Activated T-cell treated with anti-CD3 and anti-CD28 coated beads for 24 hours (primary cell): ENCODE measurements around the gene VENTX.

Experiments
- DNase-seq: peaks from one replicate; pipeline ENCODE4 v3.0.0-alpha.2; 2020; ENCODE audit warnings: low read depth

VENTX gene

DNA sequence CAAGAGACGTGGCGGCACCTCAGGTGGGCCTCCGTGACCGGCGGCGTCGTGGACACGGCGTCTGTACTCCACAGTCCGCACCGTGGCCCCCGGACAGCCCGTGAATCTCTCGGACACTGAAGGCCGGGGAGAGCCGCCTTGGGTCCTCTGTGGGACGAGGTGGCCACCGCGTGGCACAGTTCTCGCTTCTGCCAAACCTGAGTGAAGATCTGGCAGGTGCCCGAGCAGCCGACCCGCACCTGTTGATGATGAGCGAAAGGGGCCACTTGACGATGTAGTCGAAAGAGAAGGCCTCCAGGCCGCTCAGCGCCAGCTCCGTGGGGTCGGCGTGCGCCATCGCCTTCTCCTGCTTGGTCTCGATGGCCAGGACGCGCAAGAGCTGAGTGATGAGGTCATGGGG lies 47.6 kb downstream of the VENTX start:
- DNase-seq = no peak

DNA sequence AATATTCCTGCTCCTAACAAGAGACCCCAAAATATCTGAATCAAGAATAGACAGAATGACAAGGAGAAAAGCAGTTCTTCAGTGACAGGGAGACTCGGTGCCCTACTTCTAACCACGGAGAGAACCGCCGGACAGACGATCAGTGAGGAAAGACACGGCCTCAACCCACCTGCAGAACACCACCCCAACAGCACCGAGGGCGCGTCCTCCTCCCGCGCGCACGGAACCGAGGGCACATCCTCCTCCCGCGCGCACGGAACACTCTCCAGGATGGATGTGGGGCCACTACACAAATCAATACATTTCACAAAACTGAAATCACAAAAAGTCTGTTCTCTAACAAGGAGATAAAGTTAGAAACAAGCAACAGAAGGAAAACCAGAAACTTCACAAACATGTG lies 48.7 kb downstream of the VENTX start:
- DNase-seq = no peak

DNA sequence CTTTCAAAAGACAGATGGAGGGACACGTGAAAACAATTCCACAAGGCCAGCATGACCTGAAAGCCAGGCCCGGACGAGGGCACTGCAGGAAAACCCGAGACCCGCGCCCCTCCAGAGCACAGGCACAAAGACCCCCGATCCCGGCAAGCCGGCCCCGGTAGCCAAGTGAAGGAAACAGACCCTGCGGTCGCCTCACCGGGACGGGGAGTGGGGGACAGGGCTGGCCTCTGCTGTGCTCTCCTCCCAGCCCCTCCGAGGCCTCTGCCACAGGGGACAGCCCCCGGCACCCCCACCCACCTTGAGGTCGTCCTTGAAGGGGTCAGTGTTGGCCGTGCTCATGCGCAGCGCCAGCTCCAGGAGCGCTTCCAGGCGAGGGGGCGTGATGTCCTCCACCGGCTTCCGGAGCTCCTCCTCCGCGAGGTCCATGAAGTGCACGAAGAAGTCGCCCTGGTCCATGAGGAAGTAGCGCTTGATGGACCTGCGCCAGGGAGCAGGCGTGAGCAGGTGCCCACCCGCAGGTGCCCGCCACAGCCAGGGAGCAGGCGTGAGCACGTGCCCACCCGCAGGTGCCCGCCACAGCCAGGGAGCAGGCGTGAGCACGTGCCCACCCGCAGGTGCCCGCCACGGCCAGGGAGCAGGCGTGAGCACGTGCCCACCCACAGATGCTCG lies 50.3 kb downstream of the VENTX start:
- no peak for DNase-seq

DNA sequence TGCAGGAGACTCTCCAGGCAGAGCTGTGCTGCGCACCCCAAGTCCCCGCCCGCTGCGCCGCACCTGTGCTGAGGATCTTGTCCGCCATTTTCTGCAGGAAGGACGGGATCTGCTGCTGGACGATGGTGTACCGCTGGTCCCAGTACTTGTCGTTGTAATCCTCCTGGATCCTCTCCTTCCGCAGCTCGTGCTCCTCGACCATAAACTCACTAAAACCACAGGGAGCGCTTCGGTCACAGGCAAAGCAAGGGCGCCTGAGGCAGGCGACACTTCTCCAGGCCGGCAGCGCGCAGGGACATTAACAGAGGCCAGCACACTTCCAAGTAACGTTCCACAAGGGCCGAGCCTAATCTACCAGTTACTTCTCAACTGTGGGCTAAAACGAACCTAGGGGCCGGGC lies 52.1 kb downstream of the VENTX start:
- DNase-seq = no peak
